Subcutaneous abdominal adipose tissue (tissue), 5 donors: ENCODE measurements around the gene MTOR.
"Not testable (repeated sequence)": the region's sequence is repeated elsewhere in the genome, so short reads cannot be mapped to it uniquely, and the experiment has no call there.

Experiments
- H3K27ac ChIP-seq: one replicate; pipeline ENCODE4 v1.7.0; 2013; ENCODE audit warnings: low read depth, mild to moderate bottlenecking, inconsistent platforms, low read length, moderate library complexity
- H3K27me3 ChIP-seq, 5 donors: one replicate each; pipeline ENCODE4 v1.7.0; 2013; ENCODE audit warnings: low read length in 5 of 5, inconsistent platforms in 1 of 5; ENCODE audit not compliant: control insufficient read depth in 5 of 5, insufficient read depth in 4 of 5
- H3K36me3 ChIP-seq, 5 donors: one replicate each; pipeline ENCODE4 v1.7.0; 2013; ENCODE audit warnings: low read length in 5 of 5; ENCODE audit not compliant: control insufficient read depth in 5 of 5, insufficient read depth in 5 of 5
- H3K4me1 ChIP-seq, 5 donors: one replicate each; pipeline ENCODE4 v1.7.0; 2013; ENCODE audit warnings: low read length in 5 of 5, mild to moderate bottlenecking in 3 of 5, moderate library complexity in 1 of 5; ENCODE audit not compliant: control insufficient read depth in 5 of 5, insufficient read depth in 5 of 5
- H3K4me3 ChIP-seq, 5 donors: one replicate each; pipeline ENCODE4 v1.7.0; 2013; ENCODE audit warnings: low read length in 5 of 5, low read depth in 1 of 5
- H3K9ac ChIP-seq, 5 donors: one replicate each; pipeline ENCODE4 v1.7.0; 2013; ENCODE audit warnings: low read length in 5 of 5, mild to moderate bottlenecking in 4 of 5, moderate library complexity in 3 of 5
- H3K9me3 ChIP-seq, 5 donors: one replicate each; pipeline ENCODE4 v1.7.0; 2013; ENCODE audit warnings: low read length in 5 of 5; ENCODE audit not compliant: control insufficient read depth in 5 of 5
- donor health status: healthy.
- donor health status: healthy.
- donor health status: healthy.
- donor health status: healthy.
- donor health status: healthy.

Gene MTOR

DNA sequence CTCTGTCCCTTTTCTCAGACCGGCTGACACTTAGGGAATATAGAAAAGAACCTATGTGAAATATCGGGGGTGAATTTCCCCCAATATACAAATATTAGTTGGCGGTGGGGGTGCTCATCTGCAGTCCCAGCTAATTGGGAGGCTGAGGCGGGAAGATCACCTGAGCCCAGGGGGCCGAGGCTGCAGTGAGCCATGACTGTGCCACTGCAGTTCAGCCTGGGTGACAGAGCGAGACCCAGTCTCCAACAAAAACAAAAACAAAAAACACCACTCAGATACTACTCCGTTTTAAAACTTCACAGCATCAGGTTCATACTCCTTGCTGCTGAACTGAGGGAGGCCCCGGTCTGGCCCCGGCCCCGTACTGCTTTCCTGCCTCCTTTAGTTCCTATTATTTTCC, 156.8 kb downstream of the MTOR start:
- H3K4me3 ChIP-seq: no peak overlapping the region
- H3K36me3 ChIP-seq: peaks cover 21 to 43% (median 38%) of the 10 kb centered on the region in 5 donors

DNA sequence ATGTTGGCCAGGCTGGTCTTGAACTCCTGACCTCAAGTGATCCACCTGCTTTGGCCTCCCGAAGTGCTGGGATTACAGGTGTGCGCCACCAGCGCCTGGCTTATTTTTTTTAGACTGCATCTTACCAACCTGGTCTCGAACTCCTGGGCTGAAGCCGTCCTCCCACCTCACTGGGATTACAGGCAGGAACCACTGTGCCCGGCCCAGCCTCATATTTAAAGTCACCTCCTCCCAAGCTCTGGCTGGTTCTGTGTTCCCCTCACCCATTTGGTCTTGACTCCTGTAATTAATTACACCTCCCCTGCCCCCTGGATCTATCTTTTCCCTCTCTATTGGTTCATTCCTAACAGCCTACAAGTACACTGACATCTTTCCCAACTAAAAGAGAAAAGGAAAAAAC, 161.0 kb downstream of the MTOR start:
- no peaks in the 10 kb centered on the region for H3K9me3 ChIP-seq
- no peaks in the 10 kb centered on the region for H3K27me3 ChIP-seq
- H3K36me3 ChIP-seq: peaks cover under 1 to 19% (median 11%) of the 10 kb centered on the region in 5 donors
- H3K4me1 ChIP-seq: peaks cover 0 to 20% (median 15%) of the 10 kb centered on the region in 5 donors
- no peak overlapping the region for H3K27ac ChIP-seq
- H3K4me3 ChIP-seq: no peak overlapping the region
- no peak overlapping the region for H3K9ac ChIP-seq

More for the DNA sequence above, 156.8 kb downstream of the MTOR start:
- Histone ChIP-seq H3K27ac (no peak overlapping the region), H3K9ac (no peak overlapping the region), H3K9me3 (no peaks in the 10 kb centered on the region), H3K27me3 (no peaks in the 10 kb centered on the region), H3K4me1 (no peaks in the 10 kb centered on the region)

DNA sequence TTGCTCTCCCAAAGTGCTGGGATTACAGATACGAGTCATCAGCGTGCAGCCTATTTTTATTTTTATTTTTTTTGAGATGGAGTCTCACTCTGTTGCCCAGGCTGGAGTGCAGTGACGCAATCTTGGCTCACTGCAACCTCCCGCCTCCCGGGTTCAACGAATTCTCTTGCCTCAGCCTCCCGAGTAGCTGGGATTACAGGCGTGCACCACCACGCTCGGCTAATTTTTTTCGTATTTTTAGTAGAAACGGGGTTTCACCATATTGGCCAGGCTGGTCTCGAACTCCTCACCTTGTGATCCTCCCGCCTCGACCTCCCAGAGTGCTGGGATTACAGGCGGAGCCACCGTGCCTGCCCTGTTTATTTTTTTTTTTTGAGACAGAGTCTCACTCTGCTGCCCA, 161.5 kb downstream of the MTOR start:
- Histone ChIP-seq H3K4me1 (peaks cover 0 to 20% (median 15%) of the 10 kb centered on the region in 5 donors), H3K36me3 (peaks cover 0 to 19% (median 9%) of the 10 kb centered on the region in 5 donors)
- H3K27me3 ChIP-seq, H3K9me3 ChIP-seq, H3K9ac ChIP-seq, H3K27ac ChIP-seq, H3K4me3 ChIP-seq: not testable (repeated sequence)

DNA sequence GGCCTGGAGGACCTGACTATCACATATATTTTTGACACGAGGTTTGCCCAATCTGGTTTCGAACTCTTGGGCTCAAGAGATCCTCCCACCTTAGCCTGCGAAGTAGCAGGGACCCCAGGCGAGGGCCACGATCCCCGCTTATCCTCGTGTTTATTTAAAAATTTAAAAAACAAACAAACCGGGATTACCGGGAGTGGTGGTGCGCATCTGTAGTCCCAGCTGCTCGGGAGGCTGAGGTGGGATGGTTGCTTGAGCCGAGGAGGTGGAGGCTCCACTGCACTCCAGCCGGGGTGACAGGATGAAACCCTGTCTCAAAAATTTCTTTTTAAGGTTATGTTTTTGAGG, 162.2 kb downstream of the MTOR start:
- H3K27ac ChIP-seq: peak overlapping the region; percentile 79
- H3K27me3 ChIP-seq: no peaks in the 10 kb centered on the region
- H3K9me3 ChIP-seq: no peaks in the 10 kb centered on the region
- peak overlapping the region; percentile 73 to 99 (median 97) for H3K9ac ChIP-seq
- peak overlapping the region; percentile 81 to 99 (median 97) for H3K4me3 ChIP-seq
- peaks cover 3 to 20% (median 13%) of the 10 kb centered on the region in 5 donors for H3K36me3 ChIP-seq
- peaks cover 0 to 20% (median 15%) of the 10 kb centered on the region in 5 donors for H3K4me1 ChIP-seq

DNA sequence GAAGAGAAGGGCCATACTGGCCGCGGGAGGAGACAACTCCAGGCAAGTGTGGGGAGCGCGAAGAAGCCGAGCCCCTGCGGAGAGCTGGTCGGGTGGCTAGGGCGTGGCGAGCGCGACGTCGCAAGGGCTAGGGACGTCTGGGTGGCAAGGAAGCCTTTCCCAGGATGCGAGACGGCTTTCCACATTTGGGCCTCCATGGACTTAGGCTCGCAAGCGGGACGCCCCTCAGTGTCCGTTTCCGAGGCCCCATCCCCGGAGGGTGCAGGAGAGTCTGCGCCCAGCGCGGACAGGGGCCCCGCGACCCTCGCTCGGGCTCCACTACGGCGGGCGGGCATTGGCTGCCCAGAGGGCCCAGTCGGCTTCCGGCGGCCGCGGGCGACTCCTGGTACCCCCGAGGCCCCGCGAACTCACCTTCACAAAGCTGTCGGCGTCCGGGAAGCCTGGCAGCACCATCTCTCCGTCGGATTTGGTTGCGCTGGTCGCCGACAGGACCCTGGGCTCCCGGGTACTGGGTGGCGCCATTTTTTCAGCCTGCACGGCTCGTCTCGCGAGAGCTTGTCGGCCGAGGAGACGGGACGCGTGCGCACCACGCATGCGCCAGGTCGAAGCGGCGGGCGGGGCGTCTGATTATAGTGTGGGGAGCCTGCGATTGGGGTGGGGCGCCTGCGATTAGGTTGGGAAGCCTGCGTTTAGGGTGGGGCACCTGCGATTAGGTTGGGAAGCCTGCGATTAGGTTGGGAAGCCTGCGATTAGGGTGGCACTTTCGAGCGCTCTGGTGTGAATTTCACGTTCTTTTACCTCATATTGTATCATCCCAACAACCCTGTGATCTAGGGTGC, 162.8 kb downstream of the MTOR start, which contains the start of gene EXOSC10:
EXOSC10 (minus strand) TSS at position 560 of the 839 bp plus-strand sequence; CDS start at position 522, 38 bp downstream.
- Histone ChIP-seq H3K9ac (peak within 1 kb of the TSS; percentile 81 to 99 (median 97)), H3K27me3 (no peaks in the 10 kb centered on the region), H3K9me3 (no peaks in the 10 kb centered on the region)

DNA sequence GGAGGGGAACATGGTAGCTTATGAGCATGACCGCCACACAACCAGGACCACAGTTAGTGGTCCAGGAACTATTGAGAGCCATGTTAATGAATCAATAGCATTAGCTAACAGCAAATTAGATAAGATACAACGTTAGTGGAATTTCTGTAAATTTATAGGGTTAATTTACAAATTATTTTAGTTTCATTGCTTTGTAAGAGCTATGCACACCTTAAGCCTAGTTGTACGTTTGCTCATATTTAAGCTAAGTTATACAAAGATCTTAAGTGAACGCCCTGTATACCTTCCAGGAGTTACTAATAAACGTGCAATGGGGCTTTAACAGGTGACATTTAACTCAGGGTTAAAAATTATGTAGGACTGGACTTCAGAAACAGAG, 163.4 kb downstream of the MTOR start:
- Histone ChIP-seq H3K27ac (peak overlapping the region; percentile 79), H3K9me3 (no peaks in the 10 kb centered on the region), H3K4me1 (peaks cover 0 to 20% (median 15%) of the 10 kb centered on the region in 5 donors), H3K36me3 (peaks cover 3 to 31% (median 20%) of the 10 kb centered on the region in 5 donors), H3K27me3 (no peaks in the 10 kb centered on the region), H3K9ac (peak overlapping the region; percentile 81 to 99 (median 97)), H3K4me3 (peak overlapping the region; percentile 83 to 99 (median 97))

More for the DNA sequence above, 162.8 kb downstream of the MTOR start, which contains the start of gene EXOSC10:
- H3K36me3 ChIP-seq: peaks cover 3 to 25% (median 13%) of the 10 kb centered on the region in 5 donors
- peak within 1 kb of the TSS; percentile 83 to 99 (median 97) for H3K4me3 ChIP-seq
- peak within 1 kb of the TSS; percentile 79 for H3K27ac ChIP-seq
- H3K4me1 ChIP-seq: peaks cover 0 to 20% (median 15%) of the 10 kb centered on the region in 5 donors

DNA sequence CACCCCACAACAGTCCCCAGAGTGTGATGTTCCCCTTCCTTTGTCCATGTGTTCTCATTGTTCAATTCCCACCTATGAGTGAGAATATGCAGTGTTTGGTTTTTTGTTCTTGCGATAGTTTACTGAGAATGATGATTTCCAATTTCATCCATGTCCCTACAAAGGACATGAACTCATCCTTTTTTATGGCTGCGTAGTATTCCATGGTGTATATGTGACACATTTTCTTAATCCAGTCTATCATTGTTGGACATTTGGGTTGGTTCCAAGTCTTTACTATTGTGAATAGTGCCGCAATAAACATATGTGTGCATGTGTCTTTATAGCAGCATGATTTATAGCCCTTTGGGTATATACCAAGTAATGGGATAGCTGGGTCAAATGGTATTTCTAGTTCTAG, 178.6 kb downstream of the MTOR start:
- H3K27me3 ChIP-seq, H3K4me3 ChIP-seq, H3K27ac ChIP-seq, H3K9me3 ChIP-seq, H3K9ac ChIP-seq, H3K4me1 ChIP-seq: not testable (repeated sequence)
- peaks cover 29 to 62% (median 57%) of the 10 kb centered on the region in 5 donors for H3K36me3 ChIP-seq

DNA sequence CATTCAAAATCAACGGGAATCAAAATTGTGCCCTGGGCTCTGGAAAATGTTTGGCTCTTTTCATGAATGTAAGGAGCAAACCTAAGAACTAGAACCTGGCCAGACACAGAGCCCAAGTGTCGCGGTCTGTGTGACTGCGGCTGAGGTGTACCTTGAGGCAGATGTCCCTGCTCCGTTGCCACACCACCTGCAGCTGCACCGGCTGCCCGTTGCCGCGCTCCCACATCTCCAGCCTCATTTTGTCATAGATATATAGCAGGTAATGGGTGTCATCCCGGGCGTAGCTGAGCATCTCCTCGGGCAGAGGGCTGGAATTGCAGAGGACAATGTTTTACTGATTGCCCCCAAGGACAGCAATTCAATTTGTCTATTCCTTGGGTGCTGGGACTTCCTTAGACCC, 181.4 kb downstream of the MTOR start:
- H3K36me3 ChIP-seq: peaks cover 13 to 68% (median 62%) of the 10 kb centered on the region in 5 donors
- no peak overlapping the region for H3K4me3 ChIP-seq
- H3K27ac ChIP-seq: no peak overlapping the region
- no peaks in the 10 kb centered on the region for H3K27me3 ChIP-seq
- H3K4me1 ChIP-seq: no peaks in the 10 kb centered on the region
- no peak overlapping the region for H3K9ac ChIP-seq
- H3K9me3 ChIP-seq: no peaks in the 10 kb centered on the region

DNA sequence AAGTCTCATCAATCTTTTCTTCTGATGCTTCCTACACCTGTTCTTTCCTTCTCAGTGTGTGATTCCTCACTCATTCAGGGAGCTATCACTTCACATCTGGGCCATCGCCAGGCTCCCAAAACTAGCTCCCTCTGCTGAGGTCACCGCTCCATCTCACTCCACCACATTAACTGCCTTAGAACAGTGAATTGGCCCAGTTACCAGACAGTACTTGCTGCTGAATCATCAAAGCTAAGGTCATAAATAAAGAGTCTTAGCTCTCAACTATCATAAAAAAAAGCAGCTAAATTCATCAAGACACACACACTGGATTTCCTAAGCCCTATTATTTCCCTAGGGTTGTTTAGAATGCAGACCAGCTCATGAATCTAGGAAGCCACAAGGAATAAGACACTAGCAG, 183.7 kb downstream of the MTOR start:
- H3K27me3 ChIP-seq: no peaks in the 10 kb centered on the region
- H3K4me1 ChIP-seq: no peaks in the 10 kb centered on the region
- no peak overlapping the region for H3K4me3 ChIP-seq
- no peaks in the 10 kb centered on the region for H3K9me3 ChIP-seq
- H3K36me3 ChIP-seq: peaks cover 16 to 91% (median 80%) of the 10 kb centered on the region in 5 donors
- H3K27ac ChIP-seq: no peak overlapping the region
- no peak overlapping the region for H3K9ac ChIP-seq

DNA sequence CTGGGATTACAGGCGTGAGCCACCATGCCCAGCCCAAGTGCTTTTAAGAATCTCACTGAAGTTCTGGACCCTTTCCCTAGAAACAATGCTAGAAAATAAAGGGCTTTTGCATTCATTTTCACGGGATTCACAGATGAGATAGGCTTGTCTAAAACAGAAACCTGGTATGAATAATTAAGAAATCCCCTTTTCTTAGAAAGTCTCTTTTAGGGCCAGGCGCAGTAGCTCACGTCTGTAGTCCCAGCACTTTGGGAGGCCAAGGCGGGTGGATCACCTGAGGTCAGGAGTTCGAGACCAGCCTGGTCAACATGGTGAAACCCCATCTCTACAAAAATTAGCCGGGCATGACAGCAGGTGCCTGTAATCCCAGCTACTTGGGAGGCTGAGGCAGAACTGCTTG, 189.0 kb downstream of the MTOR start:
- H3K9me3 ChIP-seq, H3K9ac ChIP-seq, H3K4me1 ChIP-seq, H3K27me3 ChIP-seq, H3K27ac ChIP-seq, H3K4me3 ChIP-seq: not testable (repeated sequence)
- H3K36me3 ChIP-seq: peaks cover 10 to 96% (median 89%) of the 10 kb centered on the region in 5 donors
